Measurements from ENCODE around the gene HIVEP3. TPM values are rescaled to one million over a fixed set of nuclear protein-coding genes. Genes with fewer than 3 reads are reported as not detected.
A peak's percentile ranks its signal among the peaks of the same experiment; 100 is the strongest.

HIVEP3 gene
- total RNA-seq, 1 experiment from 2014 or later: 0.55 TPM

DNA sequence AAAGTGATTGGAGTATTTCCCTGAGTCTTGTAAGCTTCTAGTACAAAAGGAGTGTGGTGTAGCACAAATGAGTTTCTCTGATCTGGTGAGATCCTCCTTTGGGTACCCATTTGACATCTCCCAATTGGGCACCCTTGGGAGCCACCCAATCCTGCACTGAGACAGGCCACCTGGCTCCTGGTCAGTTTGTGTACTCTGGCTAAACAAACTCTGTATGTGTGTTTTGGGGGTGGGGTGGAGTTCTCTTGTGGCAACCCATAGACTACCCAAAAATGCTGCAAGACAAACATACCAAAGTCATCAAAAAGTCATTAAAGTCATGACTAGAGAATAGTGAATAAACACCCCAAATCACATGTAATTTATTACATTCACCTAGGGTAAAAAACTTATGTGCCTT, 8.4 kb upstream of the HIVEP3 start:
- no peak overlapping the region for H3K4me3 Mint-ChIP-seq
- ATAC-seq (no peak), DNase-seq (ENCODE audit: low spot score) (no peak)
- H3K36me3 Mint-ChIP-seq: peaks cover 8% of the 10 kb centered on the region
- no peak for TF ChIP-seq ZNF416 (CRISPR knock-in tag; IDR thresholded peaks at IDR 0.05)
- TF ChIP-seq TCF7 (CRISPR knock-in tag; IDR thresholded peaks at IDR 0.05; ENCODE audit: low read depth): no peak
- no peak for TF ChIP-seq HMGA2 (CRISPR knock-in tag; IDR thresholded peaks at IDR 0.05)
- no peak for TF ChIP-seq NR3C1 (CRISPR knock-in tag; conservative IDR thresholded peaks at IDR 0.05; ENCODE audit: low read depth)
- TF ChIP-seq CREM (CRISPR knock-in tag; IDR thresholded peaks at IDR 0.05): no peak
- no peak for TF ChIP-seq FOXJ3 (CRISPR knock-in tag; IDR thresholded peaks at IDR 0.05; ENCODE audit: borderline replicate concordance)
- TF ChIP-seq ZNF512 (CRISPR knock-in tag; IDR thresholded peaks at IDR 0.05; ENCODE audit: borderline replicate concordance): no peak
- TF ChIP-seq GTF2I (CRISPR knock-in tag; conservative IDR thresholded peaks at IDR 0.05): no peak
- peaks cover 4% of the 10 kb centered on the region; the same call in 1 of the 2 replicates for H3K27me3 Mint-ChIP-seq (ENCODE audit: low read depth)
- ChIA-PET POLR2A (interaction anchor here (0.7 kb wide), 1 partner anchor 354 kb away, joined by 6 read pairs; no protein-coding TSS in a partner anchor), CTCF (interaction anchor here (0.6 kb wide), 1 partner anchor 978 kb away, joined by 3 read pairs; no protein-coding TSS in a partner anchor)
- no peak overlapping the region for H3K27ac Mint-ChIP-seq
- no peaks in the 10 kb centered on the region for H3K4me1 Mint-ChIP-seq
- peaks cover 18% of the 10 kb centered on the region for H3K9me3 Mint-ChIP-seq

DNA sequence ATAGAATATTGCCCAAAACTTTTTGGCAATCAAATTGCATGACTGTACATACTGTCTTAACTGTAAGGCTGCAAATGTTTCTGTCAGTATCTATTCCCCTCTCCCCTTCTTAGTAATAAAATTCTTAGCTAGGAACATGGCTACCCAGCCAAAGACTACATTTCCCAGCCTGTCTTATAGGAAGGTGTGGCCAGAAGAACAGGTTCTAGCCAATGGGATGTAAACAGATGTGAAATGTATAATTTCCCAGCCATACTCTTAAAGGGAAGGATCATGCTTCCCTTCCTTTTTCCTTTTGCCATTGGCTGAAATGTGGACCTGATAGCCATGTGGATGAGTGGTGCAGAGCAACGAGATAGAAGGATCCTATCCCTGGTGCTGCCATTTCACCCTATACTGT, 7.0 kb upstream of the HIVEP3 start:
- ATAC-seq (peak; percentile 69), DNase-seq (ENCODE audit: low spot score) (no peak)
- POLR2A ChIA-PET: no interaction called here
- Mint-ChIP-seq H3K27ac (no peak overlapping the region), H3K36me3 (peaks cover 8% of the 10 kb centered on the region), H3K4me3 (no peak overlapping the region), H3K27me3 (ENCODE audit: low read depth) (peaks cover 7% of the 10 kb centered on the region; the same call in 1 of the 2 replicates), H3K4me1 (no peaks in the 10 kb centered on the region), H3K9me3 (peaks cover 18% of the 10 kb centered on the region)
- CTCF ChIA-PET: no interaction called here
- TF ChIP-seq ZNF281 (CRISPR knock-in tag; IDR thresholded peaks at IDR 0.05) (no peak), CBFB (CRISPR knock-in tag; IDR thresholded peaks at IDR 0.05; ENCODE audit: low read depth) (no peak), GTF2I (CRISPR knock-in tag; conservative IDR thresholded peaks at IDR 0.05) (no peak), SMAD4 (CRISPR knock-in tag; IDR thresholded peaks at IDR 0.05) (no peak), ZBTB21 (CRISPR knock-in tag; IDR thresholded peaks at IDR 0.05; ENCODE audit: borderline replicate concordance) (no peak), NR3C1 (CRISPR knock-in tag; conservative IDR thresholded peaks at IDR 0.05; ENCODE audit: low read depth) (no peak), TP53 (CRISPR knock-in tag; IDR thresholded peaks at IDR 0.05) (no peak), SOX15 (CRISPR knock-in tag; IDR thresholded peaks at IDR 0.05) (no peak), TEAD4 (CRISPR knock-in tag; IDR thresholded peaks at IDR 0.05) (no peak), NFATC4 (CRISPR knock-in tag; IDR thresholded peaks at IDR 0.05) (no peak), HMGA2 (CRISPR knock-in tag; IDR thresholded peaks at IDR 0.05) (no peak)
- TF ChIP-seq, protein P1, sequence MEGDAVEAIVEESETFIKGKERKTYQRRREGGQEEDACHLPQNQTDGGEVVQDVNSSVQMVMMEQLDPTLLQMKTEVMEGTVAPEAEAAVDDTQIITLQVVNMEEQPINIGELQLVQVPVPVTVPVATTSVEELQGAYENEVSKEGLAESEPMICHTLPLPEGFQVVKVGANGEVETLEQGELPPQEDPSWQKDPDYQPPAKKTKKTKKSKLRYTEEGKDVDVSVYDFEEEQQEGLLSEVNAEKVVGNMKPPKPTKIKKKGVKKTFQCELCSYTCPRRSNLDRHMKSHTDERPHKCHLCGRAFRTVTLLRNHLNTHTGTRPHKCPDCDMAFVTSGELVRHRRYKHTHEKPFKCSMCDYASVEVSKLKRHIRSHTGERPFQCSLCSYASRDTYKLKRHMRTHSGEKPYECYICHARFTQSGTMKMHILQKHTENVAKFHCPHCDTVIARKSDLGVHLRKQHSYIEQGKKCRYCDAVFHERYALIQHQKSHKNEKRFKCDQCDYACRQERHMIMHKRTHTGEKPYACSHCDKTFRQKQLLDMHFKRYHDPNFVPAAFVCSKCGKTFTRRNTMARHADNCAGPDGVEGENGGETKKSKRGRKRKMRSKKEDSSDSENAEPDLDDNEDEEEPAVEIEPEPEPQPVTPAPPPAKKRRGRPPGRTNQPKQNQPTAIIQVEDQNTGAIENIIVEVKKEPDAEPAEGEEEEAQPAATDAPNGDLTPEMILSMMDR (IDR thresholded peaks at IDR 0.05): no peak

DNA sequence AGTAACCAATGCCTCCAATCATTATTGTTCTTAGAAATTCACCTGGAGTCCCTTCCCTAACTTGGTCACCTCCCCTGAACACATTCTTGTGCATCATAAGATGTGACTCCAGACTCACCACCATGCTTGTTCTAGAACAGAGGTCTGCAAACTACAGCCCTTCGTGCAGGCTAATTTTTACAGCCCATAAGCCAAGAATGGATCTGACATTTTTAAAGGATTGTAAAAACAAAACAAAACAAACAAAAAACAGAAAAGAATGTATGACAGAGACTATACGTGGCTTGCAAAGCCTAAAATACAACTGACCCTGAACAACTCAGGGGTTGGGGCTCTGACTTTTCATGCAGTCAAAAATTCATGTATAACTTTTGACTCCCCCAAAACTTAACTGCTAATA, 6.2 kb upstream of the HIVEP3 start:
- peaks cover 8% of the 10 kb centered on the region for H3K36me3 Mint-ChIP-seq
- ATAC-seq: no peak
- H3K27me3 Mint-ChIP-seq (ENCODE audit: low read depth): peaks cover 11% of the 10 kb centered on the region; the same call in 1 of the 2 replicates
- no peak for DNase-seq (ENCODE audit: low spot score)
- POLR2A ChIA-PET: no interaction called here
- H3K9me3 Mint-ChIP-seq: peaks cover 16% of the 10 kb centered on the region
- CTCF ChIA-PET: no interaction called here
- no peak overlapping the region for H3K4me3 Mint-ChIP-seq
- no peak overlapping the region for H3K27ac Mint-ChIP-seq
- peaks cover 5% of the 10 kb centered on the region for H3K4me1 Mint-ChIP-seq
- no peak for TF ChIP-seq ZNF671 (CRISPR knock-in tag; IDR thresholded peaks at IDR 0.05)
- TF ChIP-seq ZNF232 (CRISPR knock-in tag; IDR thresholded peaks at IDR 0.05): no peak
- no peak for TF ChIP-seq CREB1 (CRISPR knock-in tag; IDR thresholded peaks at IDR 0.05)
- no peak for TF ChIP-seq AFF4 (CRISPR knock-in tag; IDR thresholded peaks at IDR 0.05; ENCODE audit: borderline replicate concordance)
- no peak for TF ChIP-seq MAX (CRISPR knock-in tag; IDR thresholded peaks at IDR 0.05)
- TF ChIP-seq CBFB (CRISPR knock-in tag; IDR thresholded peaks at IDR 0.05; ENCODE audit: low read depth): no peak
- TF ChIP-seq GABPB1 (CRISPR knock-in tag; IDR thresholded peaks at IDR 0.05): no peak

Measured in WTC11 (cell line).